ENCODE data around the gene SP140. TPM values are rescaled to one million over a fixed set of nuclear protein-coding genes. Genes with fewer than 3 reads are reported as not detected.

The SP140 gene
- total and polyA plus RNA-seq, 2 of the 8 experiments (the other 6 are each of a cell fraction or from before 2014, with no cell fraction given), result 0.23 to 1.3 TPM

GRCh38 chr2:230179907-230180306, 45.6 kb upstream of the SP140 start (continued):
- no peak for TF ChIP-seq HDAC2 (IDR thresholded peaks at IDR 0.05; ENCODE audit: borderline replicate concordance in 1 of 2, low read depth in 2 of 2, low read length in 2 of 2)
- TF ChIP-seq KDM1A (IDR thresholded peaks at IDR 0.05; ENCODE audit: borderline replicate concordance, low read length), result no peak
- no peak for TF ChIP-seq RBBP5 (IDR thresholded peaks at IDR 0.05; ENCODE audit: borderline replicate concordance, low read depth, low read length)
- no peak for TF ChIP-seq EZH2 (IDR thresholded peaks at IDR 0.05; ENCODE audit: low read depth, low read length, severe bottlenecking)
